ENCODE data around the gene EGFR.

- TF ChIP-seq POLR2A (IDR thresholded peaks at IDR 0.05) = no peak
- TF ChIP-seq CTCF (IDR thresholded peaks at IDR 0.05) = no peak
Observed at GRCh38 chr7:55224111-55224510, 205.3 kb downstream of the EGFR start.

All from adrenal gland (tissue), 5 donors.